Right renal pelvis (tissue), 4 donors: Measurements from ENCODE around the gene MYEOV. TPM values are rescaled to one million over a fixed set of nuclear protein-coding genes. Genes with fewer than 3 reads are reported as not detected.

Experiments used
- DNase-seq, 4 donors: peaks; one replicate each; pipeline ENCODE4 v3.0.0-alpha.2; 2013; ENCODE audit warnings: low read depth in 4 of 4, low spot score in 3 of 4, missing footprints in 1 of 4
- polyA plus RNA-seq, 4 donors: library from polyadenylated mRNA; unstranded; fragments of 120-200 nt; gene quantifications; one replicate each; pipeline ENCODE4 v1.2.1, GENCODE V29; 2013; ENCODE audit not compliant: insufficient read length in 4 of 4

Gene MYEOV
- polyA plus RNA-seq, 4 donors = 4.8 to 6.2 (median 5.0) TPM

DNA sequence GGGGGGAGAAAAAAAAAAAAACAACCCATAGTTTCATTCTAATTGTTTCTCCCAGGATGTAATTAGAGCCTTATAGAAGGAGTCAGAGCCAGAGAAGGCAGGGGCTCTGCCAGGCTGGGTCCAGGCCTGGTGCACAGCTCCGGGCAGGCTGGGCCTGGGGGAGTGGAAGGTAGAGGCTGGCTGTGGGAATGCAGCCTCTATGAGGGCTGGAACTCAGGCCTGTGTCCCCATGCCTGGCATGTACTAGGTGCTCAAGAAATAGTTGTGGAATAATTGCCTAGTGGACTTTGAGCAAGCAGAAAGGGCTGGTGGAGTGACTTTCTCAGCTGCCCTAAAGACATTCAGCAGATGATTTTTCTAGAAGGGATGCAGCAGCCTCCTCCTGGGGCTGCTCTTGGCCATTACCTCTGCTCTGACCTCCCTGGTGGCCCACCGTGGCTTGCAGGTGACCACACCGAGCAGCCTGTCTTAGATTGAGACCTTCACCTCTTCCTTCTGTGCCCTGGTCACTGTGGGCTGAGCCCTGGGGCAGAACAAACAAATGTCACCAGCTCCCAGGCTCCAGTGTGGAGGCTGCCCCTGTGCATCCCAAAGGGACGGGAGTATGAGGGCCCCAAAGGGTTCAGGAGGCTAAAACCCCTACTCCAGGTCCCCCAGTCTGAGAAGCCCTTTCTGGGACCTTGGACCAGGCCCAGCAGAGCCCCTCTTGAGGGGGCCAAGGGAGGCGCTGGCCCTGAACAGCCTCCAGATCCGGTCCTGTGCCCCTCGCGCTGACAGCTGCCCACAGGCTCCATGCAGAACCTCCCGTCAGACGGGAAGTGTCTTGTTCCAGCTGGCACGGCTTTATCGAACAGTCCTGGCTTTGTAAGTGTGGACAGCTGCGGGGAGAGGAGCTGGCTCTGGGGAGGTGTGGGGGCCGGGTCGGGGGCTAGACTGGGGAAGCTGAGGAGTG lies 18.8 kb downstream of the MYEOV start:
- no peak for DNase-seq

DNA sequence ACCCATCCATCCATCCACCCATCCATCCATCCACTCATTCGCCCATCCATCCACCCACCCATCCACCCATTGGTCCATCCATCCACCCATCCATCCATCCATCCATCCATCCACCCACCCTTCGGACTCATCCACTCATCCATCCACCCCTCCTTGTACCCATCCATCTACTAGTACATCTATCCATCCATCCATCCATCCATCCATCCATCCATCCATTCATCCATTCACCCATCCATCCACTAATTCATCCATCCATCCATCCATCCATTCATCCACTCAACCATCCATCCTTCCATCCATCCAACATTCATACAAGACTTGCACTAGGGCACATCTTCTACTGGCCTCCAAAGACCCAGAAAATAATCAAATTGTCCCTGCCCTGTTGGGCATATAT lies 20.0 kb downstream of the MYEOV start:
- DNase-seq = no peak

DNA sequence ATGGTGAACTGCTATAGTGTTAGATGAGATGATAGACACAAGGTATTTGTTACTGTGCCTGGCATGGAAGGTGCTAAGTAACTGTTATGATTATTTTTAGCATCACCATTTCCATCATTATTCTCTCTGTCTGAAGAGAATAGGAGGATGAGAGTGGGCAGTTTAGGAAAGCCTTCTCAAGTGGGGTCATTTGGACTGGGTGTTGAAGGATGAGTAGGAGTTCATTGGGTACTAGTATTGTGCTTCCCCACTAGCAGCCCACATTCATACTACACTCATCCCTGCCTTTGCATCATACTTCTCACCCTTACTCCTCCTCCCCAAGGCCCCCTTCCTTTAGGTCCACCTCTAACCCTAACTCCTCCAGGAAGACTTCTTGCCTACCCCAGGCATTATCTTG lies 20.6 kb downstream of the MYEOV start:
- no peak for DNase-seq

DNA sequence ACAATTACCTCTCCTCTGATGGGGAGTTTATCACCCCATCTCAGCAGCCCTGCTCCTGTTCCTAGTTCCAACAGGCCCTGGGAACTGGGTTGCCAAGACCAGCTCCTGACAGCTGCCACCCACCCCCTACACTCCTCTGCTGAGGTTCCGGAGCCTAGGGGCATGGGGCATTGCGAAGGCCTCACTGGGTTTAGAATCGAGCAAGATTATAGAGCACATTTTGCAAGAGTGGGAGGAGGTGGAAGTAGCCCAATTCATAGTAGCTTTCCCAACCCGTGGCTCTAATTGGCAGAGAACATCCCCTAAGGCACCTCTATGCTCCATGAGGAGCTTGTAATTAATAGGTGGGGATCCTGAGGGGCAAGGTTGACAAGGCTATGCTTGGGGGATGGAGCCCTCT lies 23.0 kb downstream of the MYEOV start:
- no peak for DNase-seq

DNA sequence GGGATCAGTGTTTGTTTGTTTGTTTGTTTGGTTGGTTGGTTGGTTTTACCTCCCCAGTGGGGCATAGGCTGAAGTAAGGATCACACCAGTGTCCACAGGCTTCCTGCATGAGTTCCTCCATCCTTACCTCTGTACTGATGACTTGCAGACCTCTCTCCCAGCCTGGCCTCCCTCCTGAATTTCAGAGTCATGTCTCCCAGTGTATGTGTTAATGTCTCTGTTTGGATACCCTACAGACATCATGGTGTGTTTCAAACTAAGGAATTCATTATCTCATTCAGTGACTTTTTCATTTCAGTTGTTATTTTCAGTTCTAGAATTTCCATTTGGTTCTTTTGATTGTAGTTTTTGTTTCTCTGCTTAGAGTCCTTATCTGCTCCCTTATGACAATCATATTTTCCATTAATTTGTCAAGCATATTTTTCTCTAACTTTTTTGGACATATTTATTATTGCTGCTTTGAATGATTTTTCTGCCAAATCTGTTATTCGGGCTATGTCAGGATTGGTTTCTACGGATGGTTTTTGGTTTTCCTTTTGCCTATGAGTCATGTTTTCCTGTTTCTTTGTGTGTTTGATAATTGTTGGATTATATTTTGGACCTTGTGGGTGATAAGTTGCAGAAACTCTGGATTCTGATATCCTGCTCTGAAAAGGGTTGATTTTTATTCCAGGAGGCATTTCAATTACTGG lies 23.6 kb downstream of the MYEOV start:
- no peak for DNase-seq

DNA sequence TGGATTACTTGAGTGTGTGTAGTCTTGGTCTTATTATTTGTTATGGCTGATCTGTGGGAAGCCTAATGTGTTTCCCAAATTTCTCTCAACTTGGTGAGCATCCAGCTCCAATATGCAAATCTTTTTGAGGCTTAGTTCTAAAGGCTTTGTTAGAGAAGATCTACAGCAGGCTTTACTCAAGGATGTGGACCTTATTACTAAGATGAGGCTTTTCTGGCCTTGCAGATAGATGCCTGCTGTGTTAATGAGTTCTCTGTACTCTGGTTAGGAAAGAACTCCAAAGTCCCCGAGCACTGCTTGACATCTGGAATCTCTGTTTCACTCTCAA lies 24.1 kb downstream of the MYEOV start:
- DNase-seq = no peak

DNA sequence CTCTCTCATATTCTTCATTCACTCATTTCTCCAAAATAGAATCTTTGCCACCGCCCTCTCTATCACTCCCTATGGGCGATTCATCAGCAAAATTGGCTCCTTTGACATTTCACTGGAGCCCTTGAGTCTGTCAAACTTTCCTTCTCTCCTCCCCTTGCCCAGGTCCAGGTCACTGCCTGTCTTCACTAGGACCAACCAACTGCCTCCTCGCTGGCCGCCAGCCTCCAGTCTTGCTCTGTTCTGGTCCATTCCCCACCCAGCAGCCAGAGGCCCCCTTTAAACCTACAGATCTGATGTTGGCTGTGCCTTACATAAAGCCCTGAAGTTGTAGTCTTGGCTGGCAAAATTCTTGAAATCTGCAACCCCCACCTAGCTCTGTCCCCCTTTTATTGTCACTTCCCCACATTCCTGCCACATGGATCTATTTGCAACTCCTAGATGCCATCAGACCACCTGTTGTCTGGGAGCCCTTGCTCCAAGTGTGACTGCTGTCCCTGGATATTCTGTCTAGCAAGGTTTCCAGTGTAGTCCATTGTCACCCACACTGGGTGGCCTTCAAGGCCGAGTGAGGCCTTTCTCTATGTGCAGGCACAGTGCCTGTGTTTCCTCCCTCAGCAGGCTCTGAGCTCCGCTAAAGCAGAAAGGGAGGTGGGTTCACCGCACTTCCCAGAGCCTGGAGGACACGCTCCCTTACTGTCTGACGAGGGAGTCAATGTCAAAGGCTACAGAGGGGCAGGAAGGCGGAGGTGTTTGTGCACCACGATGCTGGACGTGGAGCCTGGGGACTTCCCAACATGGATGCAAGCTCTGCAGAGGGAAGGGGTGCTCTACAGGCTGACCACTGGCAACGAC lies 25.5 kb downstream of the MYEOV start:
- no peak for DNase-seq

DNA sequence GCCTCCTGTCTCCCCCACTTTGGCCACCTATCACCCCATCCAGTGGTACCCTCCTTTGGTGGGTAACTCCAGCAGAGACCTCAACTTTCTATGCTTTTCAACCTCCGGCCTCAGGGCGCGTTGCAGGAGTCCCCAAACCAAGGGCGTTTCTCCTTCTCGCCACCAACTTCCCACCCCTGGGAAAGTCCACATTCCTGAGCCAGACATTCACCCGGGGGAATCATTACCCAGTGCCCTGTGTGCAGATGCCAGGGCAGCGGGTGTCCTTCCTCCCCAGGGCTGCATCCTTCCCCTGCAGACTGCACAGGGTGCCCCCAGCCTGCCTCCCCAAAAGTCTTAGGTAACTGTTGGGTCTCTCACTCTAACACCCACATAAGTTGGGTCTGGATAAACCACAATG lies 26.4 kb downstream of the MYEOV start:
- DNase-seq = no peak

DNA sequence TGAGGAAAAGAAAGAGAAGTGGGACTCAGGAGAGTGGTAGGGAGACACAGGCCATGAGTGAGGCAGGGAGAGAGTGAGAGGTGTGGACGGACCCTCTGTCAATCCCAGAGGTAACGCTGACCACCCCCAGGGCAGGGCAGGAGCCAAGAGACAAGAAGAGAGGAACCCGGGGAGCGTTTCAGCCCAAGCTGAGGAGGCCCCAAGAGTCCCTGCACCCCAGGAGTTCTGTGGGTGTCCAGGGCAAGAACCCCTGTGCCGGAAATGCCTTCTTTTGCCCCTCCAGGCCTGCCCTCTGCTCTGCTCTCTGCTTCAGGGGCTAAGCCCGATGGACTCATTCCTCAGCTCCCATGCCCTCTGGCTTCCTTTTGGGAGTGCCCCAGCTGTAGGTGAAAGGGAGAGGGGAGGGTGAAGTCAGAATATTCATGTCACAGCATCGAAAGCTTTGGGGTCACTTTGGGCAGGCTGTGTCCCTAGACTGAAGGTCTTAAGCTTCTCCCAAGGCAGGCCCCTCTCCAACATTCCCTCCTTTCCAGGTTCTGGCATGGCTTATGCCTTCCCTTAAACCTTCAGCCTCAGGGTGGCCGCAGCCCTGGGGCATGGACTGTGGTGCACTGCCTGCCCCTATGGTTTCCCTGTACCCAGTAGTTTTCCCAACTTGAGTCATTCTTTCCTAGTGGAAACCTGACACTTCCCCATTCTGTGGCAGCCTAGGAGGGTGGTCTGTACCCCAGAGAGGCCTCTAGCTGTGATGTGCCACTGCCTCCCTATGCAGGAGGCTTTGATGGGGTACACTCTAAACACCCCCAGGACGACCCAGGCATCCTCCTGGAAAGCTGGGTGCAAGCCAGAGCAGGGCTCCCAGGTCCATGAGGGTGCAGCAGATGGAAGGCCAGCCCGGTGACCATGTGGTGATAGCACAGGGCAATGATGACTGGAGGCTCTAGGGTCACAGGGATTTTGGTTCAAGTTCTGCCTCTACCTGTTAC lies 27.1 kb downstream of the MYEOV start:
- no peak for DNase-seq

DNA sequence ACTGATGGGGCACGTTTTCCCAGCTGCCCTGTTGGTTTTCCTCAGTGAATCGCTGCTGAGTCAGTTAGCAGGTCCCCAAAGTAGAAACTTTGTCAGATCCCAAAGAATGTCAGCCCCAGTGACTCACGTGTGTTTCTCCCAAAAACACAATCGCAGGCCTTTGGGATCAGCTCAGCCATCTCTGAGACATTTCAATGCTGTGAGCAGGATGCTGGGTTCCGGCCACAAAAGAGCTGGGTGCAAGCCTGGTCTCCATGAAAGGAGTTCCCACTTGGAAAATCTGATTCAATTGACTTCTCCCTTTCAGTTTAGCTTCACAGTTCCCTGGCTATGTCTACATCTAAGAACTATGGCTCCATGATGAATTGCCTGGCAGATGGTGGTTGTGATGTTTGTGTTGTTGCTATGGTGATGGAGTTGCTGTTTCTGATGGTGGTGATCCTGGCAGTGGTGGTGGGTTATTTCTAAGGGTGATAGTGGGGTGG lies 28.0 kb downstream of the MYEOV start:
- DNase-seq = no peak

DNA sequence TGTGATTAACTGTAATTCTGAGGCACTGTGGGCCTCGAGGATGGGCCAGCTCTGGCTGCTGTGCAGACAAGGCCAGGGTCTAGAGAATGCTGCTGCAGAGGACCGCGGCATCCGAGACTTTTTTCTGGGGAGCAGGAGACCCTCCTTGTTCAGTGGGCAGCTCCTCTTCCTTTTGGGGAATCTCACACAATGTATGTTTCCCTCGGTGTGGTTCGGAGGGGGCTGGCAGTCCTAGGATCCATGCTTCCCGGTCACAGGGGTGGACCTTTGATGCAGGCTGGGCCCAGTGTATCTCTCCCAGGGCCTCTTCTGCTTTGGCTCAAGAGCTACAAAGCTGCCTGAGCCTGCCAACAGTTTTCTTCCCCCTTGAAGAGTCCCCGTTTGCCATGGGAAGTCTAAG lies 31.5 kb downstream of the MYEOV start:
- DNase-seq = no peak

DNA sequence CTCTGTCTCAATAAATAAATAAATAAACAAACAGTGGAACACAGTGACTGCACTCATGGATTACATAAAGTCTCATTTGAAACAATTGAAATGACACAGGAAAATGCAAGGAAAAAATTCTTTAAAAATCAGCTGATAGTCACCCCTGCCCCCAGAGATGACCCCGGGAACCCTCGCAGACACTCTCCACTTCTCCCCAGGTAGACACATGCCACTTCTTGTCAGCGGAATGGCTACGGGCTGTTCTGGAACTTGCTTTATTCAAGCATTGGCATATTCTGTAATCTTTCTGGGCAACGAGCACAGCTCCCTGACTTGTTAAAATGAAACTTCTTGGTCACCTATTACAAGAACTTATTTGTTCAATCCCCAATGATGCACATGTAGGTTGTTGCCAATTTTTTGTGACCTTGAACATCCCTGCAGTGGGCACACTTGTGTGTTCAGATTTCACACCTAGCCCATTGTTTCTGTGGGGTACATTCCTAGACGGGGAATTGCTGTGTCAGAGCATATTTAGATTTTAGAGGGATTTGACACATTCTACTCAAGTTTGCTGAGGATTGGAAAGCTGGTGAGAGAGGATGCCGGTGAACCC lies 32.8 kb downstream of the MYEOV start:
- DNase-seq = no peak

DNA sequence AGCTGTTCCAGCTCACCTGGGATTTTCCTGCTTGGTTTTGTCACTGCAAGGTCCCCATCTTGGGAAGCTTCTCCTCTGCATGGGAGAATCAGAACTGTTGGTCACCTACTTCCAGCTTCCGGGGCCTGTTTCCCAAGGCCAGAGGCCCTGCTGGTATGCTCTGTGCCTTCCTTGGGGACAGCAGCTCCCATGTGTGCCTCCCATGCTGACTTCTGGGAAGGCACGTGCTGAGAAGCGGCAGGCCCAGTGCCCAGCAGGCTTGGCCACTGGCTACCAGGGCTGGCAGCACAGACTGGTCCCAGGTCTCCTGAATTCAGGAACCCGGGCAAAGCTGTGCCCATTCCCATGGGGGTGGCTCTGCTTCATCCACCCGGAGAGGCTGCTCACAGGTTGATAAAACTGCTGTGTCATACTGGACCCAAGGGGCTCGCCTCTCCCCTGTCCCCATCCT lies 33.8 kb downstream of the MYEOV start:
- no peak for DNase-seq

DNA sequence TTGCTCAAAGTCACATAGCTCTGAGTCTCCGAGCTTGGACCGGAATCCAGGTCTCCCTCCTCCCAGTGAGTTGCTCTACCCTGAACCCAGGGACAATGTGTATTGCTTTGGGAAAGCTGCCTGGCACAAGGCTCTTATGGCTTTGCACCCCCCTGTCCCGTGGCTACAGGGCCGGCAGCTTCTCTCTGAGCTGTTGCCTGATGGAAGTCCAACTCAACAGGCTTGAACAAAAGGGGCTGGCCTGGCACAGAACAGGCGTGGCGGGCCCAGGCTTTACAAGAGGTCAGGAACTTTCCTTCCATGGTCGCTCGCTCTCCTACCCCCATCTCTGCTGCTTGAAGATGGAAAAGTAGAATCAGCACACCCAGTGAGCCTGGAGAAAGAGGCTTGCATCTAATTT lies 34.3 kb downstream of the MYEOV start:
- no peak for DNase-seq

DNA sequence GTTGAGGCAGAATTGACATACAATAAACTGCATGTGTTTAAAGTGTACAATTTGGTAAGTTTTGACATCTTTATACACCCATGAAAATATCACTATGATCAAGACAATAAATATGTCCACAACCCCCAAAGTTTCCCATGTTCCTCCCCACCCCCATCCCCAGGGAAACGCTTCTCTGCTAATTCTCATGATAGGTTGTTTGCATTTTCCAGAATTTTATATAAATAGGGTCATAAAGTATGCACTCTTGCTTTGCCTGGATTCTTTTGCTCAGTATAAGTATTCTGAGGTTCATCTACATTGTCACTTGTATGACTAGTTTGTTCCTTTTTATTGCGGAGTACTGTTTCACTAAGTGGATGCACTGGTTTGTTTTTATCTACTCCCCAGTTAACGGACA lies 35.6 kb downstream of the MYEOV start:
- no peak for DNase-seq

DNA sequence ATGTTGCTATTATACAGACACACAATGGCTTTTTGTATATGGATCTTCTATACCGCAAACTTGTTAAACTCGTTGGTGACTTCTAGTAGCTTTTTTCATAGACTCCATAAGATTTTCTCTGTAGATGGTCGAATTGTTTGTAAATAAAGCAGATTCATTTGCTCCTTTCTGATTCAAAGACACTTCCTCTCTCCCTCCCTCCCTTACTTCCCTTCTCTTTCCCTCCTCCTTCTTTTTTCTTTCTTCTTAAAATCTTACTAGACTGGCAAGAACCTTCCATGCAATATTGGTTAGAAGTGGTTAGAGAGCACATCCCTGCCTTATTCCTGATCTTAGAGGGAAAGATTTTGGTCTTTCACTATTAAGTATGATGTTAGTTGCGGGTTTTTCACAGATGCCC lies 36.4 kb downstream of the MYEOV start:
- no peak for DNase-seq

DNA sequence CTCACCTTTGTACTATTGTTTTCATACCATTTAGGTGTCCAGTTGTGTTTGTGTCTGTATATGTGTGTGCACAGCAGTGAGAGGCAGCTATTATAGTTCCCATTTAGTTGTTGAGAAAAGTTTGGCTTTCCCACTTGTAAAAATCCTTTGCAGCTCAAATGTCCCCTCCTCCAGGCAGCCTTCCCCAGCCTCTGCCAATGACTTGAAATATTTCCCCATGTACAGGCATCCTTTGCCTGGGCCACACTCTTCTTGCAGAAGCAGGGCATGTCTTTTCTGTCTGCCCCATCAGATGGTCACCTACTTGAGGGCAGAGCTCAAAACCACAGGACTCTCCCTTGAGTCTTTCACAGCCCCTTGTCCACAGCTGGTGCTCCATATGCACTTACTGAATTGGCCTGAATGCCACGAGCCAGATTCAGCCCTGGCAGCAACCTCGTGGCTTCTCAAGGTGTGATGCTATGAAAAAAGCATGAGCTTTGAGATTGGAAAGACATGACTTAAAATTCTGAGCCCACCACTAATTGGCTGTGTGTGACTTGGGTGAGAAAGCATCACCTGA lies 39.3 kb downstream of the MYEOV start:
- DNase-seq = no peak

DNA sequence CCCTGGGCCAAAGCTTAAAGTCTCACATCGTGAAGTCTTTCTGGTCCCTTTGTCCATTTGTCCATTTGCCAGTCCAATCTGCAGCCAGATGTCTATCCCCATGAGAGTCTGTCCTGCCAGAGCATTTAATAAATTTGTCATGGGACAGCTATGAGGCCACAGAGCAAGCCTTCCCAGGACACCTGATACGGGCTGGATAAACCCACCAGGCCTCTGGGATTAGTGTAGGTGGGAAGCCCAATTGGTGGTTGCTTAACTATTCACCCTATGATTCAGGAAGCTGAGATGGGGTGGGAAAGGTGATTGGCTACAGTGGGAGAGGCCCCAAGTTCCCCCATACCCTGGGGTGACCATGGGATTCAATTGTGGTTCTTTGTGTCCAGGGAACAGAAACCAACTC lies 39.9 kb downstream of the MYEOV start:
- DNase-seq = no peak
